Endothelial cell of umbilical vein (primary cell): ENCODE results near the gene CFL2.

Source experiments
- POLR2A ChIP-seq: IDR thresholded peaks from 2 replicates; pipeline ENCODE4 v1.6.1; 2012; ENCODE audit warnings: low read depth, mild to moderate bottlenecking, control low read depth, low read length
- POLR2AphosphoS5 ChIP-seq: IDR thresholded peaks from 2 replicates; pipeline ENCODE4 v1.6.1; 2012; ENCODE audit warnings: low read depth, mild to moderate bottlenecking, control low read depth, low read length, moderate library complexity; ENCODE audit not compliant: insufficient read depth

DNA sequence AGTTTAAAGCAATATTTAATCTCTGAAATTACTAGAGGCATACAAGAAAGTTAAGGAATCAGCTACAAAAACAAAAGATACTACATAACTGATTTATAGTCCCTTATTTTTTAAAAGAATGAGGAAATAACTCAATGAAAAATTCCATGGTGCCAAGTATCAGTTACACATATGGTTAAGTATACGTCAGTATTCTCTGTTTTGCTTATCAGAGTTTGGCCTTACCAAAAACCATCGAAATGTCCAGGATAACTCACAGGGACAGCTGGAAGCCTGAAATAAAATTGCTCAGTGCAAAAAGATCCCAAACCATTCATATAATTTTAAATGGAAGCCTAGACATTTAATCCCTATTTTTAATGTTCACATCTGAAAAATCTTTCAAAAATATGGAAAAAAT lies 3.6 kb downstream of the CFL2 start:
- TF ChIP-seq POLR2A (no peak), POLR2AphosphoS5 (no peak)
